ENCODE results near the gene MAP4K4. TPM values are rescaled to one million over a fixed set of nuclear protein-coding genes. Genes with fewer than 3 reads are reported as not detected.
"Not testable (repeated sequence)": the region's sequence is repeated elsewhere in the genome, so short reads cannot be mapped to it uniquely, and the experiment has no call there.

Gene MAP4K4
- total RNA-seq, 1 donor from 2014 or later, result 232 TPM

- H3K4me3 Mint-ChIP-seq, result no peak overlapping the region
- ChIA-PET POLR2A (interaction anchor here (0.6 to 2.5 kb wide), 4 partner anchors 11 to 66 kb away, joined by 3 to 9 read pairs (median 3); partner anchors contain the start of gene MAP4K4), CTCF (no interaction called here)
- intact Hi-C loops (cut with micrococcal nuclease), result no loop called here
- DNase-seq (no peak), ATAC-seq (ENCODE audit: low read depth) (no peak)
- H3K4me1 Mint-ChIP-seq, result peaks cover 80% of the 10 kb centered on the region
- TF ChIP-seq CTCF (IDR thresholded peaks at IDR 0.05), result no peak
- H3K27me3 Mint-ChIP-seq, result no peaks in the 10 kb centered on the region
- no peak overlapping the region for H3K27ac Mint-ChIP-seq
- no peaks in the 10 kb centered on the region for H3K9me3 Mint-ChIP-seq
- H3K36me3 Mint-ChIP-seq (ENCODE audit: low read depth), result peaks cover 13% of the 10 kb centered on the region
Observed at GRCh38 chr2:101763496-101764333, 66.2 kb downstream of the MAP4K4 start.

GRCh38 chr2:101766337-101766736 lies 68.8 kb downstream of the MAP4K4 start:
- CTCF ChIA-PET, result interaction anchor here (0.9 to 1.6 kb wide), 2 partner anchors 55 to 59 kb away, joined by 3 read pairs; no protein-coding TSS in a partner anchor
- intact Hi-C loops (cut with micrococcal nuclease), result loop anchor here (5.0 kb wide), 2 partner anchors 41 to 349 kb away; no protein-coding TSS in a partner anchor
- peaks cover 16% of the 10 kb centered on the region for H3K36me3 Mint-ChIP-seq (ENCODE audit: low read depth)
- POLR2A ChIA-PET, result interaction anchor here (1.1 to 1.2 kb wide), 3 partner anchors 11 to 66 kb away, joined by 3 read pairs; no protein-coding TSS in a partner anchor
- ATAC-seq (ENCODE audit: low read depth) (peak; percentile 26), DNase-seq (no peak)
- no peaks in the 10 kb centered on the region for H3K9me3 Mint-ChIP-seq
- no peaks in the 10 kb centered on the region for H3K27me3 Mint-ChIP-seq
- peak overlapping the region; percentile 71 for H3K27ac Mint-ChIP-seq
- no peak for TF ChIP-seq CTCF (IDR thresholded peaks at IDR 0.05)
- peaks cover 93% of the 10 kb centered on the region for H3K4me1 Mint-ChIP-seq
- H3K4me3 Mint-ChIP-seq, result peak overlapping the region; percentile 53

- CTCF ChIA-PET, result interaction anchor here (0.6 to 1.6 kb wide), 6 partner anchors 10 to 67 kb away, joined by 3 to 6 read pairs (median 3); no protein-coding TSS in a partner anchor
- DNase-seq (no peak), ATAC-seq (ENCODE audit: low read depth) (peak; percentile 46)
- peaks cover 96% of the 10 kb centered on the region for H3K4me1 Mint-ChIP-seq
- peaks cover 20% of the 10 kb centered on the region for H3K36me3 Mint-ChIP-seq (ENCODE audit: low read depth)
- intact Hi-C loops (cut with micrococcal nuclease), result loop anchor here (5.0 kb wide), 2 partner anchors 40 to 350 kb away; no protein-coding TSS in a partner anchor
- H3K27me3 Mint-ChIP-seq, result no peaks in the 10 kb centered on the region
- TF ChIP-seq CTCF (IDR thresholded peaks at IDR 0.05), result no peak
- POLR2A ChIA-PET, result interaction anchor here (0.8 to 1.2 kb wide), 9 partner anchors 10 to 89 kb away, joined by 3 to 8 read pairs (median 3); partner anchors contain the start of gene MAP4K4
- no peaks in the 10 kb centered on the region for H3K9me3 Mint-ChIP-seq
- H3K27ac Mint-ChIP-seq, result peak overlapping the region; percentile 71
- peak overlapping the region; percentile 53 for H3K4me3 Mint-ChIP-seq
Observed at GRCh38 chr2:101766871-101767739, 69.6 kb downstream of the MAP4K4 start.

- ATAC-seq (ENCODE audit: low read depth) (no peak), DNase-seq (no peak)
- POLR2A ChIA-PET, result interaction anchor here (0.6 to 1.7 kb wide), 2 partner anchors 12 to 117 kb away, joined by 5 to 7 read pairs; no protein-coding TSS in a partner anchor
- H3K27ac Mint-ChIP-seq, result peak overlapping the region; percentile 65
- no peaks in the 10 kb centered on the region for H3K27me3 Mint-ChIP-seq
- no peak for TF ChIP-seq CTCF (IDR thresholded peaks at IDR 0.05)
- intact Hi-C loops (cut with micrococcal nuclease), result loop anchor here (2.0 to 5.0 kb wide), 3 partner anchors 39 to 351 kb away; no protein-coding TSS in a partner anchor
- CTCF ChIA-PET, result interaction anchor here (1.6 kb wide), 1 partner anchor 68 kb away, joined by 6 read pairs; no protein-coding TSS in a partner anchor
- no peaks in the 10 kb centered on the region for H3K9me3 Mint-ChIP-seq
- H3K36me3 Mint-ChIP-seq (ENCODE audit: low read depth), result peaks cover 11% of the 10 kb centered on the region
- H3K4me1 Mint-ChIP-seq, result peaks cover 94% of the 10 kb centered on the region
- peak overlapping the region; percentile 38 for H3K4me3 Mint-ChIP-seq
Observed at GRCh38 chr2:101768556-101769220, 71.2 kb downstream of the MAP4K4 start.

GRCh38 chr2:101769726-101770125 lies 72.2 kb downstream of the MAP4K4 start:
- H3K27ac Mint-ChIP-seq; ATAC-seq (ENCODE audit: low read depth); H3K4me3 Mint-ChIP-seq; H3K27me3 Mint-ChIP-seq; H3K9me3 Mint-ChIP-seq; DNase-seq: not testable (repeated sequence)
- CTCF ChIA-PET, result interaction anchor here (0.6 to 2.5 kb wide), 9 partner anchors 12 to 351 kb away, joined by 3 to 14 read pairs (median 5); no protein-coding TSS in a partner anchor
- Mint-ChIP-seq H3K4me1 (peaks cover 95% of the 10 kb centered on the region), H3K36me3 (ENCODE audit: low read depth) (peaks cover 11% of the 10 kb centered on the region)
- intact Hi-C loops (cut with micrococcal nuclease), result loop anchor here (1.0 to 5.0 kb wide), 6 partner anchors 12 to 352 kb away; no protein-coding TSS in a partner anchor
- POLR2A ChIA-PET, result interaction anchor here (0.6 to 1.7 kb wide), 5 partner anchors 11 to 118 kb away, joined by 3 to 7 read pairs (median 5); no protein-coding TSS in a partner anchor
